GM18508 (cell line): ENCODE data around the gene VPS18.

ENCODE experiments used
- ATAC-seq: cut with Tn5 transposase; IDR thresholded peaks from one replicate; pipeline ENCODE4 v1.9.1; 2021; ENCODE audit warnings: moderate number of reproducible peaks; ENCODE audit not compliant: insufficient read depth, unreplicated experiment

VPS18 gene

GRCh38 chr15:40899536-40900207 is 5.4 kb downstream of the VPS18 start:
- no peak for ATAC-seq

DNA sequence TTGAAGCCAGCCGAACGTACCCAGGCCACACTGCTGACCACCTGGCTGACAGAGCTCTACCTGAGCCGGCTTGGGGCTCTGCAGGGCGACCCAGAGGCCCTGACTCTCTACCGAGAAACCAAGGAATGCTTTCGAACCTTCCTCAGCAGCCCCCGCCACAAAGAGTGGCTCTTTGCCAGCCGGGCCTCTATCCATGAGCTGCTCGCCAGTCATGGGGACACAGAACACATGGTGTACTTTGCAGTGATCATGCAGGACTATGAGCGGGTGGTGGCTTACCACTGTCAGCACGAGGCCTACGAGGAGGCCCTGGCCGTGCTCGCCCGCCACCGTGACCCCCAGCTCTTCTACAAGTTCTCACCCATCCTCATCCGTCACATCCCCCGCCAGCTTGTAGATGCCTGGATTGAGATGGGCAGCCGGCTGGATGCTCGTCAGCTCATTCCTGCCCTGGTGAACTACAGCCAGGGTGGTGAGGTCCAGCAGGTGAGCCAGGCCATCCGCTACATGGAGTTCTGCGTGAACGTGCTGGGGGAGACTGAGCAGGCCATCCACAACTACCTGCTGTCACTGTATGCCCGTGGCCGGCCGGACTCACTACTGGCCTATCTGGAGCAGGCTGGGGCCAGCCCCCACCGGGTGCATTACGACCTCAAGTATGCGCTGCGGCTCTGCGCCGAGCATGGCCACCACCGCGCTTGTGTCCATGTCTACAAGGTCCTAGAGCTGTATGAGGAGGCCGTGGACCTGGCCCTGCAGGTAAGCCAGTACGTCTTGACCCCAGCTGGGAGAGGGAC is 6.2 kb downstream of the VPS18 start:
- no peak for ATAC-seq

- no peak for ATAC-seq
These were observed 6.8 kb downstream of the VPS18 start for GRCh38 chr15:40901053-40901443.

DNA sequence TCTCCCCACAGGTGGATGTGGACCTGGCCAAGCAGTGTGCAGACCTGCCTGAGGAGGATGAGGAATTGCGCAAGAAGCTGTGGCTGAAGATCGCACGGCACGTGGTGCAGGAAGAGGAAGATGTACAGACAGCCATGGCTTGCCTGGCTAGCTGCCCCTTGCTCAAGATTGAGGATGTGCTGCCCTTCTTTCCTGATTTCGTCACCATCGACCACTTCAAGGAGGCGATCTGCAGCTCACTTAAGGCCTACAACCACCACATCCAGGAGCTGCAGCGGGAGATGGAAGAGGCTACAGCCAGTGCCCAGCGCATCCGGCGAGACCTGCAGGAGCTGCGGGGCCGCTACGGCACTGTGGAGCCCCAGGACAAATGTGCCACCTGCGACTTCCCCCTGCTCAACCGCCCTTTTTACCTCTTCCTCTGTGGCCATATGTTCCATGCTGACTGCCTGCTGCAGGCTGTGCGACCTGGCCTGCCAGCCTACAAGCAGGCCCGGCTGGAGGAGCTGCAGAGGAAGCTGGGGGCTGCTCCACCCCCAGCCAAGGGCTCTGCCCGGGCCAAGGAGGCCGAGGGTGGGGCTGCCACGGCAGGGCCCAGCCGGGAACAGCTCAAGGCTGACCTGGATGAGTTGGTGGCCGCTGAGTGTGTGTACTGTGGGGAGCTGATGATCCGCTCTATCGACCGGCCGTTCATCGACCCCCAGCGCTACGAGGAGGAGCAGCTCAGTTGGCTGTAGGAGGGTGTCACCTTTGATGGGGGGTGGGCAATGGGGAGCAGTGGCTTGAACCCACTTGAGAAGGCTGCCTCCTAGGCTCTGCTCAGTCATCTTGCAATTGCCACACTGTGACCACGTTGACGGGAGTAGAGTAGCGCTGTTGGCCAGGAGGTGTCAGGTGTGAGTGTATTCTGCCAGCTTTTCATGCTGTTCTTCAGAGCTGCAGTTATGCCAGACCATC is 8.6 kb downstream of the VPS18 start:
- ATAC-seq = no peak

GRCh38 chr15:40904552-40905201 is 10.4 kb downstream of the VPS18 start:
- no peak for ATAC-seq

GRCh38 chr15:40906091-40906990 is 12.1 kb downstream of the VPS18 start:
- ATAC-seq = no peak

- ATAC-seq = no peak
These were observed 12.9 kb downstream of the VPS18 start for GRCh38 chr15:40906991-40907802.

DNA sequence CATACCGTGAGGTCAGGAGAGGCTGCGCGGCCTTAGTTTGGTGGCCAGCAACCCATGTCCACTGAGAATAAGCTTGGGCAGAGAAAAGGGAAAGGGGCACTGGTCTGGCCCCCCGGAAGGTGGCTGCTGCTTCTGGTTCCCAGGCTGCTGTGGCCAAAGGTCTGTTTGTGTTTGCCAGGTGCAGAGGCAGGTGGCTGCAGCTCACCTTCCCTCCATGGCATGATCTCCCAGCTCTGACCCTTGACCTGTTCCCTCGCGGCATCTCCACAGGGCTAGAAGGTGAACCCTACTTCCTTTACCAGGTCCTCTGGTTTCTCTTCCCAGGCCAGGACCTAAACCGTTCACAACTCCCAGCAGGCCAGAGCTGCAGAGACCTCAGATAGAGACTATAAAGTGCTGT is 13.8 kb downstream of the VPS18 start:
- ATAC-seq = no peak

DNA sequence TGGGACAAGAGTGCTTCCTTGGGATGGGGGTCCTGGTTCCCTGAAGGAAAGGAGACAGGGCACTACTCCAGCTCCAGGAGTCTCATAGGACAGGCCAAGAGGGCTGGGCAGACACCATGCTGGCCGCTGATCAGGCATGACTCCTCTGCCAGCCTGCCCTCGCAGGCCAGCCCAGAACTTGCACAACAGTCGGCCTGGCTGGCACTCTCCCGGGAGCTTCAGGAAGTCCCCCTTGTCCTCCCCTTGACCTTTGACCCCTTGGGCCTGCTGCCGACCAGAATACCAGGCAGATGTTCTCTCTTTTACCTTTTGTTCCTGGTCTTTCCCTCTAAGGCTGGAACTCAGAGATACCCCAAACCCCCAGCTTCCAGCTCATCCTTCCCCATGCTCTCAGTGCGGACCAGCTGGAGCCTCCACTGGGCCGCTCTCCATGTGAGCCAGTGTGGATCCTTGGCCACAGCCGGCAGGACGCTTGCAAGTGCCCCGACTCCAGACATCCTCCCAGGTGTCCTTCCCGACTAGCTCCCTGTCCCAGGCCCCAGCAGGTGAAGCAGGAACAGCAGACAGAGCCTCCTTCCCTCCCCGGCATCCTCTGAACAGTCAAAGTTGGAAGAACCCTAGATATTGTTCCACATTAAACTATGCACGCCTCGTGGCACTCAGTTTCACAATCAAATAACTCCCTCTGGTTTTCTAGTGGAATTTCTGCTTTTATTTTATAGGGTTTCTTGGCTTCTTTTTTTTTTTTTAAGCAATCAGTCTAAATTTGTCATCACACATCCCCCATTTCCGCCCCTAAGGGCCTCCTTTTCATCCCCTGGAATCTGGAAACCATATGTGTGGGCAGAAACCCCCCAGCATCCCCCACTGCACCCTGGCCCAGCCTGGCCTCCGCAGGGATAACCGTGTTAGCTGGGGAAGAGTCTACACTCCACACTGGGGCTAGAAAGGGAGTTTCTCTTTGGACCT is 15.7 kb downstream of the VPS18 start:
- ATAC-seq = no peak

- ATAC-seq = no peak
These were observed 16.9 kb downstream of the VPS18 start for GRCh38 chr15:40911141-40911540.

DNA sequence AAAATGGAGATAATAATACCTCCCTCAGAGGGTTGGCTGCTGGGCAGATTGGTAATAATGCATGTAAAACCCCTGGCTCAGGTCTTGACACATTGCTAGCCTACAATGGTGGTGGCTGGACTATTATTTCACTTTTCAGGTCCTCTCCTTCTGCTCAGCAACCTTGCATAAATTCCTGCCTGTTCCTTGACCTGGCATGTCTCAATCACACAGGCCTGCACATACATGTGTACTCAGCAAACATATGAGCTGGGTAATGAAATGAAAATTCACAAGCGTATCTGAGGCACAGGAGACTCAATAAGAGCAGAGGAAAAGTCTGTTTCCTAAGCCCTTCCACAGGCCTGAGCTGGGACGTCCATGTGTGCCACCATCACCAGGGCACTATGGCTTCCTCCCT is 17.4 kb downstream of the VPS18 start:
- no peak for ATAC-seq

DNA sequence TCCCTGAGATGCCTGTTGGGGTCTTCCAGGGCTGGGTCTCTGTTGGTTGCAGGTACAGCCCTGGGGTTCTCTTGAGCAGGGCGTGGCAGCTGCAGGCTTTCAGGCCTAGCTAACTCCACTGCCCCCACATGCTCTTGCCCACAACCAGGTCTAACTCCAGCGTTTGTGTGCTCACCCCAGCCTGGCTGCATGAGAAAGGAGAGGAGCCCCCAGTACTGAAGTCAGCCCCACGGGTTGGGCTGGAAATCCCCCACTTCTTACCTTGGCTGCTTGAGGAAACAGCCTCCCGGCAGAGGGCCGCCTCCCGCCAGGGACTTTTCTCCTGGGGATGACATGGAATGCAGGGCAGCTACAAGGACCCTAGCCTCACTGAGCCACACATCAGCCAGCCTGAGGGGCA is 18.2 kb downstream of the VPS18 start:
- ATAC-seq = no peak

DNA sequence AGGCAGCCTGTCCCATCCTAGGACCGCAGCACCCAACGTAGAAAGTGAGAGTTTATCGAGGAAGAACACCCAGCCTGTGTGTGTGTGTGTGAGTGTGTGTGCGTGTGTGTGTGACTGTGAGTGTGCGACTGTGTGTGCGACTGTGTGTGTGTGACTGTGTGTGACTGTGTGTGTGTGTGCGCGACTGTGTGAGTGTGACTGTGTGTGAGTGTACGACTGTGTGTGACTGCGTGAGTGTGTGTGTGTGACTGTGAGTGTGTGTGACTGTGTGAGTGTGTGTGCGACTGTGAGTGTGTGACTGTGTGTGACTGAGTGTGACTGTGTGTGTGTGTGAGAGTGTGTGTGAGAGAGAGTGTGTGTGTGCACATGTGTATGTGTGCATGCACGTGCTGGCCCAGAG is 19.8 kb downstream of the VPS18 start:
- no peak for ATAC-seq

GRCh38 chr15:40914486-40914885 is 20.2 kb downstream of the VPS18 start:
- no peak for ATAC-seq

DNA sequence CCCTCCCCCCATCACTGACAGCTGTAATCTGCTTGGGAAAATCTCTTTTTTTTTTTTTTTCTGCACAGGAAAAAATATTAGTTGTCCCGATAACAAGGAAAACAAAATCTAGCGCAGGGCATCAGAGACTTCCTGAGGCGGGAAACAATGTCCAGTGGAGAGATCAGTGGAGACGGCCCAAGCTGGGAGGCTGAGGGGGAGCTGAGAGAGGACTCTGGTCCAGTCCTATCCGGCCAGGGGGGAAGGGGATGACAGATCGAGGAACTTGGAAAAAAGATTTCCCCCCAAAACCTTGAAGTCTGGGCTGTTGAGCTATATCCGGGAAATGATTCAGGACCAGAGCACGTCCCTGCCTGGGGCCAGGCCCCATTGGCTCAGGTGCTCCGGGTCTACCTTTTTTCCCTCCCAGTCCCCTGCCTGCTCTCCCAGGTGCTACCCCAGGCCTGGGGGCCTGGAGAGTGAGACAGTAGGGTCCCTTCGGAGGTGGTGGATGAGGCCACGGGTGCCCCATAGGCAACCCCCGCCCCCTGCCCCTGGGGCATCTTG is 20.9 kb downstream of the VPS18 start:
- ATAC-seq = no peak

- ATAC-seq = no peak
These were observed 21.4 kb downstream of the VPS18 start for GRCh38 chr15:40915679-40916078.

GRCh38 chr15:40917585-40917984 is 23.3 kb downstream of the VPS18 start:
- no peak for ATAC-seq
